Measurements from ENCODE around the gene PATE3.

- no peak for TF ChIP-seq CTCF (IDR thresholded peaks at IDR 0.05)
- no peak for TF ChIP-seq EP300 (IDR thresholded peaks at IDR 0.05)
- no peak for TF ChIP-seq POLR2A (IDR thresholded peaks at IDR 0.05)
- no peak for TF ChIP-seq POLR2AphosphoS5 (IDR thresholded peaks at IDR 0.05)
These were observed 9.7 kb downstream of the PATE3 start for GRCh38 chr11:125797641-125798040.

Measured in gastroesophageal sphincter (tissue), 3 donors.